ENCODE results near the gene DARS1.

DNA sequence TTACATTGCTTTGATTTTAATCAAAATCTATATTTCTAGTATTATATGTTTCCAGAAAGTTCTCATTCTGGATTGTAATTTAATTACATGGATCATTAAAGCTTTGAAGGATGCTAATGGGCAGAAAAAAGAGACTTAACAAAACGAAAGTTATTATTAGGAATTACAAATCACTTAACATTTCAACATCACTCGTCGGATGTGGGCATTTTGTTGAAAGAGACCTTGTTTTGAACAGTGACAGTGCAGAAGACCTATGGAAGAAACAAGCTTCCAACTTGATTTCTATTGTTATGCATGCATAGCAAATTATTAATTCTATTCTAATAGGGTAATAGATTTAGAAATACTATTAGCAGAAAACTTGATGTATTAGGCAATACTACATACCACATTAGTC, 31.4 kb upstream of the DARS1 start:
- TF ChIP-seq, protein P1, sequence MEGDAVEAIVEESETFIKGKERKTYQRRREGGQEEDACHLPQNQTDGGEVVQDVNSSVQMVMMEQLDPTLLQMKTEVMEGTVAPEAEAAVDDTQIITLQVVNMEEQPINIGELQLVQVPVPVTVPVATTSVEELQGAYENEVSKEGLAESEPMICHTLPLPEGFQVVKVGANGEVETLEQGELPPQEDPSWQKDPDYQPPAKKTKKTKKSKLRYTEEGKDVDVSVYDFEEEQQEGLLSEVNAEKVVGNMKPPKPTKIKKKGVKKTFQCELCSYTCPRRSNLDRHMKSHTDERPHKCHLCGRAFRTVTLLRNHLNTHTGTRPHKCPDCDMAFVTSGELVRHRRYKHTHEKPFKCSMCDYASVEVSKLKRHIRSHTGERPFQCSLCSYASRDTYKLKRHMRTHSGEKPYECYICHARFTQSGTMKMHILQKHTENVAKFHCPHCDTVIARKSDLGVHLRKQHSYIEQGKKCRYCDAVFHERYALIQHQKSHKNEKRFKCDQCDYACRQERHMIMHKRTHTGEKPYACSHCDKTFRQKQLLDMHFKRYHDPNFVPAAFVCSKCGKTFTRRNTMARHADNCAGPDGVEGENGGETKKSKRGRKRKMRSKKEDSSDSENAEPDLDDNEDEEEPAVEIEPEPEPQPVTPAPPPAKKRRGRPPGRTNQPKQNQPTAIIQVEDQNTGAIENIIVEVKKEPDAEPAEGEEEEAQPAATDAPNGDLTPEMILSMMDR (IDR thresholded peaks at IDR 0.05; ENCODE audit: borderline replicate concordance, extremely low read depth, low read length, poor library complexity, severe bottlenecking) = no peak
- TF ChIP-seq EZH2 (IDR thresholded peaks at IDR 0.05; ENCODE audit: borderline replicate concordance, low read depth, low read length, severe bottlenecking) = no peak

Data from DND-41 (cell line).